NCI-H748 (cell line): ENCODE data around the gene VEPH1.

ENCODE experiments used
- DNase-seq: peaks from one replicate; lab custom pipeline; 2025; ENCODE audit not compliant: unreplicated experiment; lab: John Stamatoyannopoulos, UW

The VEPH1 gene

DNA sequence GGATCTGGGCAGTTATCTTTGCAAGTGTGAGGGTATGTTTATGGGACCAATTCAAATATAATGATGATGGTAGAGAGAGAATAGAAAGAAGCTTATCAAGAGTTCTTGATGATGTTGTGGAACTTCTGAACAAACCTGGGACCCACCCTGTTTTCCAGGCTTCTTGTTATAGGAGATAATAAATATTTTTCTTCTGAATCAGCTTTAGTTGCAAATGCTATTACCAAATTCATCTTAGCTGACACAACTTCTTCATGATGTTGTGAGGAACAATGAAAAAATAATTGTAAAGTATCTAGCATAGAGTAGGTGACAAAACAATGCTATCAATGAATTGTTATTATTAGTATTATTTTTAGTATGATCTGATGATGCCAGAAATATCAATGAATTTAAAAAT is 110.1 kb downstream of the VEPH1 start:
- no peak for DNase-seq

DNA sequence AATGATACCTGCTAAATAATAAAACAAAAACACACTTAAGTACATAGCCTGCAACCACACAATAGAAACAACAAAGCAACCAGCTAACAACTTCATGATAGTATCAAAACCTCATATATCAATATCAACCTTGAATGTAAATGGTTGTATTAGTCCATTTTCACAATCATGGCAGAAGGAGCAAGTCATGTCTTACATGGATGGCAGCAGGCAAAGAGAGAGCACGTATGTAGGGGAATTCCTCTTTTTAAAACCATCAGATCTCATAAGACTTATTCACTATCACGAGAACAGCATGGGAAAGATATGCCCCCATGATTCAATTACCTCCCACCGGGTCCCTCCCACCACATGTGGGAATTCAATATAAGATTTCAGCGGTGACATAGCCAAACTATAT is 111.1 kb downstream of the VEPH1 start:
- no peak for DNase-seq

DNA sequence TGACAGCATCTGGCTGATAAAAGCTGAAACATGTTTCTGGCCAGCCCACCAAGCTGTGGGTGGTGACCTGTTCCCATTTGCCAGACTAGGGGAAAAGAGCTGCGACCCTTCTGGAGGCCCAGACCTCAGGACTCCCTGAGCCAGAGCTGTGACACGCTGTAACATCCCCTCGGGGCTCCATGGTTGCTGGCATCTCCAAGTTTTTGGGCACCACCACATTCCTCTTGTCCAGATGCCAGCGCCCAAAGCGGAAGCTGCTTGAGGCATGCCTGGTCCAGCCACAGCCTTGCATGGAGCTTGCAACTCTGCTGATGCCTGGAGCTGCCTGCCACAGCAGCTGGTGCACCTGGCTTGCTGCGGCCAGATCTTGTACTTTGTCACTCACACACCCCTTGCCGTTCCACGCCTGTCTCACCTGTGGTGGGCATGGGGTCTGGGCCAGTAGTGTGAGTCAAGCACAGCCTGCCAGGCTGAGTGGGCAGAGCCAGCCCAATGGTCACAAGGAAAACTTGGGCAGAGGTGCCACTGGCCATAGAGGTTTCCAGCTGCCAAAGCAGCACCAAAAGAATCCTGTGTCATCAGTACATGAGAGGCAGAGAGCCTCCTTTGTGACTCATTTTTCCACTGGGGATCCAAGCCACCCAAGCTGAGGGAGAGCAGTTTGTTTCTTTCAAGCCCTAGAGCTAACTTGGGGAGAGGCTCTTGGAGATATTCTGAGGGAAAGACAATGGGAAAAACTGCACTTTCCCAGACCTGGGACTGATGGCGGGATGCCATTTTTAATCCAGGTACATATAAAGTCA is 112.3 kb downstream of the VEPH1 start:
- no peak for DNase-seq

- no peak for DNase-seq
Observed at GRCh38 chr3:157388976-157389375, 114.2 kb downstream of the VEPH1 start.

- no peak for DNase-seq
Observed at GRCh38 chr3:157387708-157388435, 115.3 kb downstream of the VEPH1 start.

DNA sequence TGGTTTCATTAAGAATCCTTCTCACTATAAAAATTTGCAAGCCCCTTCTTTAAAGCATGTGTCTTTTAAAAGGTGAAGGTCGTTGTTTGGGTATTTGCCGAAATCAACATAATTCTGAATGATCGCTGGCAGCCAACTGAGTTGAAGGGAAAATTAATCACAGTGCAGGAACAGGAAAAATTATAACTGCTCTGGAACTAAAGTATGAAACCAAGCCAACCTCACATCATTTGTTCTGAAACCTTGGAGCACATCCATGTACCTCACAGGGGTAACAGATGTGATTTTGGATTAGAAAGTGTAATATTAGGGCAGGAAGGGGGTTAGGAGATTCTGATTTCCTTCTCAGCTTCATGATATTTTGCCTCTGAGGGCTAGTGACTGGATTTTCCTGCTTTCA is 118.7 kb downstream of the VEPH1 start:
- DNase-seq = no peak

GRCh38 chr3:157384031-157384430 is 119.2 kb downstream of the VEPH1 start:
- DNase-seq = no peak

DNA sequence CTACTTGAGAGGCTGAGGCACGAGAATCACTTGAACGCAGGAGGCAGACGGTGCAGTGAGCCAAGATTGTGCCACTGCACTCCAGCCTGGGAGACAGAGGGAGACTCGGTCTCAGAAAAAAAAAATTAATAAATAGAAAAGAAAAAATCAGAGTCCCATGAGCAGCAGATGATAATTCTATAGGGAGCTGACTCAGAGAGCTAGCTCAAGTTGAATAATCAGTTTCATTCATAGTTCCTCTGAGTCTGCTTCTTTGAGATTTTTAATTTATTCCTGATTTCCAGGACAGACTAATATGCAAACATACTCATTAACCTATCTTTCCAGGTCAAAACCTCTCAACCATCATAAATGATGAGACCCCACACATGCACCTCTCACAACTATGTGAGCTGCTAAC is 121.6 kb downstream of the VEPH1 start:
- no peak for DNase-seq

DNA sequence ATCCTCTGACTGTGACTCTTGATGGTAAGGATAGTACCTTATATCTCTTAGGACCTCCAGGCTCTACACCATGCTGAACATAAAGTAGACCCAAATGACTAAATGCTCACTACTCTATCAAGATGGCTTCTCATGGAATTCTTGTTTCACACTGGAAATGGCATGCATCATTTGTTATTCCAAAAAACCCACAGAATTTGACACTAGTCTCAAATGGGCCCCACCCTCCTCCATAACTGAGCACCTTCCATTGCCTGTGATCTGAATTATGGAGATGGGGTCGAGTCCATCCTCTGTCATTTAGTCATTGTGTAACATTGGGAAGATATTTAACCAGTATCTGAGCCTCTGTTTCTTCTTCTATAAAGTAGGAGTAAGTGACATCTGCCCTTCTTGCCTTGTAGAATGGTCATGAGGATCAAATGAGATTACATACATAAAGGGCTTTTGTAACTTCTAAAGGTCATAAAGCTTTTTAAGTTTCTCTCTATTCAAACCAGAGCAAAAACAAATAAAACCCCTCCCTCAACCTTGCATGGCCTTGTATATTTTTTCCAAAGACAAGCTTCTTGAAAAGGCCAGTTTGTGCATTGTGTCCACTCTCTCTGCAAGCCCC is 123.6 kb downstream of the VEPH1 start:
- DNase-seq = no peak

GRCh38 chr3:157376603-157377300 is 126.5 kb downstream of the VEPH1 start:
- no peak for DNase-seq

GRCh38 chr3:157375342-157375986 is 127.8 kb downstream of the VEPH1 start:
- no peak for DNase-seq

DNA sequence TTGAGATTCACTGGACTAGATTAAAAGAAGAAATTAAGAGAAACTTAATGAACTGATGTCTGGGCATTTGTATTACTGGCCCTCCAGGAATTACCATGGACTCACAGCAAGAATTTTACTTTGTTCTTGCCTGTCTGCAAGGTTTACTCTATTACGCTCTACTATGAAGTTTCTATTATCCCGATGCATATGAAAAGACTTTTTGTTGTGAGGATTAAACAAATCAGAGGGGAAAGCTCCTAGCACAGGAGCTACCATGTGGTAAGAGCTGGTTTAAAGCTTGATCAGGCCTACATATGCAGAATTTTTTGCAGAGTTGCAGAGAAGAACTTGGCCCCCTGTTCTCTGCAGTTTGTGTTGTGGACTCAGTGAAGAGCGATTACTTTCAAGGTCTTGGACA is 128.3 kb downstream of the VEPH1 start:
- no peak for DNase-seq

DNA sequence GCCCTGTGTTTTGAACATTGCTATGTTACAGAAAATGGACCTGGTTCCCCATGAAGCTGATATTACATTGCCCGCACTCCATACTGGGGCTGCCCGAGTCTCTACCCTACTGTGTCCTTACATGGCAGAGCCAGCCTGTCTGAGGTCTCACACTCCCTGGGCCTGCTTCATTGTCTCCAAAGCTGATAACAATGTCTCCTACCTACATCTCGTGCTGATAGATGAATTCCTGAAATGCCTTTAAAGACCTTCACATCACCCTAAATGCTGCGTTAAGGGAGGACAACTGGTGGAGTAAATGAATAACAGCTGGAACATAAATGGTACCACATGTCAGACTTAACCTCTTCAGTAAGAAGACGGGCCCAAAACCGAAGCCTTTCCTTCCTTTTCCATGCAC is 129.4 kb downstream of the VEPH1 start:
- DNase-seq = no peak

- DNase-seq = no peak
Observed at GRCh38 chr3:157370867-157371266, 132.3 kb downstream of the VEPH1 start.

GRCh38 chr3:157369727-157370421 is 133.3 kb downstream of the VEPH1 start:
- DNase-seq = no peak

DNA sequence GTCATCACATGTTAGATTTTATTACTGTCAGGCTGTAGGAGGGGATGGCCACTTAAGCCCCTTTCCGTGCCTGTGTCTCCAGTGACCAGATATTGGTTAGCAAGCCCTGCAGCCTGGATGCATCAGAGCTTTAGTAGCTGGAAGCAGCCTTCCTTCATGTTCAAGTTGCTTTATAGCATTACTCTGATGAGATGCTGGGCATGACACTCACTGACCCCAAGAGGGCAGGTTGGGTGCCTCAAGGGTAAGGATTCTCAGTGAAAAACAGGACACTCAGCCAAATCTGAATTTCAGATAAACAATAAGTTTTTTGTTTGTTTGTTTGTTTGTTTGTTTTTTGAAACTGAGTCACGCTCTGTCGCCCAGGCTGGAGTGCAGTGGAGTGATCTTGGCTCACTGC is 135.0 kb downstream of the VEPH1 start:
- DNase-seq = no peak

GRCh38 chr3:157363393-157363792 is 139.8 kb downstream of the VEPH1 start:
- no peak for DNase-seq

DNA sequence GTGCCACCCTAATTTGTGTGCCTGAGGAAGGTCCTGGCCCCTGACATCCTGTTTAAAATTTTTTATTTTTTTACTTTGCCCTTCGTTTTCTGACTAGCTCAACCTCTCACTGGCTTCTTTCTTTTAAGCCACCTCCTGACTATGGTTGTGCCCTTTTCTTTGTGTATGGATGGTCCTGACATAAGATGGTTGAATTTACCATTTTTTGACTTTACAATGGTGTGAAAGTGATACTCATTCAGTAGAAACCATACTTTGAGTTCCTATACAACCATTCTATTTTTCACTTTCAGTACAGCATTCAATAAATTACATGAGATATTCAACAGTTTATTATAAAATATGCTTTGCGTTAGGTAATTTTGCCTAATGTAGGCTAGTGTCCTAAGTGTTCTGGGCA is 140.9 kb downstream of the VEPH1 start:
- no peak for DNase-seq

GRCh38 chr3:157360044-157360443 is 143.2 kb downstream of the VEPH1 start:
- no peak for DNase-seq

- no peak for DNase-seq
Observed at GRCh38 chr3:157356541-157356940, 146.7 kb downstream of the VEPH1 start.
